ENCODE results near the gene IKZF1. TPM values are rescaled to one million over a fixed set of nuclear protein-coding genes. Genes with fewer than 3 reads are reported as not detected.

Gene IKZF1
- total and polyA plus RNA-seq, 9 of the 15 experiments (the other 6 are each of a cell fraction or from before 2014, with no cell fraction given): 12.6 to 85.3 (median 44.7) TPM

DNA sequence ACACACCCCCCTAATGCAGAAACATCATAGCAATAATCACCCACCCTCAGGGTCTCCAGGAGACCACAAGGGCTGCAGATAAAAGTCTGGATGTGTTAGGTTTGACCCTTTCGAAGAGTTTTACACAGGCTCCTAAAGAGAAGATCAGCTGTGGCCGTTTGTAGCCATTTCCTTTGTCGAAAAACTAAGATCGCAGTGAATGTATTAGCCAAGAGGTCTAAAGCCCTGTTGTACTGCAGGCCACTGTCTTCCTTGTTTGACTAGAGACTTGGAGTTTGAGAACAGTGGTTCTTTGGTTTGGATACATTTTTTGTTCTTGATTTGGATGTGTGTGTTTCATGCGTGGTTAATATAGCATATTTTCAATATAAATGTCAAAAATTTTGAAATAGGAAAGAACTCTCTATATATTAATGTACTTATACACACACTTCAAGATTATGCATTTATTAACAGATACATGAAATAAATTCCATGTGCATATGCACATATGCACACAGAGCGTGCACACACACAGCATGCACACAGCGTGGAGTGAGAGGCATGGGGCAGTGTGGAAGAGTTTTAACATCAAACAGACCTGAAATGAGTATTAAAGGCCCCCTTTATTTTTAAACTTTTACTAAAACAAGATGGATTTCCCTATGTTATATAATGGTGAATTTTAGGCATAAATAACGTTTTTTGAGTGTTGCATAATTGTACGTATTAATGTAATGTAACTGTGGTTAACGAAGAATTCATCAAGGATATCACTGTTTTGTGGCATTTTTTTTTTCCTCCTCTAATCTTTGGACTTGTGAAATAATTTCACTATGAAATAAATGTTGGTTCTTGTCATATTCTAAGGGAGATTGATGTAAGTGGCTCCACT is 2.2 kb downstream of the IKZF1 start:
- H2AFZ ChIP-seq (ENCODE audit: low read depth, low read length): peak overlapping the region; percentile 16; the same call in 1 of the 2 replicates
- intact Hi-C loops (cut with micrococcal nuclease) (loop anchor here (1.0 to 5.0 kb wide), 6 partner anchors 34 to 111 kb away; no protein-coding TSS in a partner anchor), in situ Hi-C loops (cut with MboI) (loop anchor here (5.0 kb wide), 1 partner anchor 99 kb away; no protein-coding TSS in a partner anchor)
- no peaks in the 10 kb centered on the region for H3K27me3 ChIP-seq (ENCODE audit: control insufficient read depth in 2 of 2, insufficient read depth in 2 of 2, low read length in 2 of 2)
- DNase-seq (ENCODE audit: extremely low read depth in 1 of 4, low spot score in 3 of 4): peak in 1 of 4 experiments; percentile 54
- no peaks in the 10 kb centered on the region for H4K20me1 ChIP-seq (replicated peaks; ENCODE audit: control insufficient read depth, insufficient read depth, low read length)
- no peak for FAIRE-seq
- ChIA-PET POLR2A (interaction anchor here (0.6 to 1.4 kb wide), 2 partner anchors 16 to 44 kb away, joined by 3 to 4 read pairs; no protein-coding TSS in a partner anchor), CTCF (ENCODE audit: low intra/inter-chr PET ratio) (no interaction called here)
- peak overlapping the region; percentile 92 for H3K4me2 ChIP-seq (ENCODE audit: insufficient read depth, low read length)
- peaks cover 27 to 36% of the 10 kb centered on the region in 2 experiments for H3K4me1 ChIP-seq (replicated peaks in 1 of 2; ENCODE audit: control insufficient read depth in 2 of 2, insufficient read depth in 2 of 2, low read length in 2 of 2)
- ATAC-seq: peak; percentile 46
- H3K4me3 ChIP-seq: peak overlapping the region; percentile 70
- peak overlapping the region; percentile 70 to 78; a peak in 3 of 4 replicates for H3K9ac ChIP-seq (ENCODE audit: insufficient read depth in 1 of 2, low read depth in 2 of 2, low read length in 2 of 2)
- WGBS (ENCODE audit: insufficient coverage, low coverage, missing lambda C conversion rate): 3% methylated on average over 10 of the region's 10 CpGs
- no TSS peak for BruUV-seq (replicated peaks)
- peaks cover 6% of the 10 kb centered on the region; the same call in 2 of the 3 replicates for H3K36me3 ChIP-seq (ENCODE audit: control insufficient read depth, insufficient read depth, low read length)
- H3K27ac ChIP-seq (ENCODE audit: extremely low read depth, low read depth, low read length): peak overlapping the region; percentile 80
- H3K9me3 ChIP-seq (replicated peaks; ENCODE audit: control insufficient read depth, insufficient read depth, low read depth, low read length): no peaks in the 10 kb centered on the region
- no peaks in the 10 kb centered on the region for H3K9me1 ChIP-seq (ENCODE audit: control insufficient read depth, insufficient read depth, low read length)
- H3K79me2 ChIP-seq (ENCODE audit: control insufficient read depth, insufficient read depth, low read length): peaks cover 73% of the 10 kb centered on the region
- TF ChIP-seq, protein P1, sequence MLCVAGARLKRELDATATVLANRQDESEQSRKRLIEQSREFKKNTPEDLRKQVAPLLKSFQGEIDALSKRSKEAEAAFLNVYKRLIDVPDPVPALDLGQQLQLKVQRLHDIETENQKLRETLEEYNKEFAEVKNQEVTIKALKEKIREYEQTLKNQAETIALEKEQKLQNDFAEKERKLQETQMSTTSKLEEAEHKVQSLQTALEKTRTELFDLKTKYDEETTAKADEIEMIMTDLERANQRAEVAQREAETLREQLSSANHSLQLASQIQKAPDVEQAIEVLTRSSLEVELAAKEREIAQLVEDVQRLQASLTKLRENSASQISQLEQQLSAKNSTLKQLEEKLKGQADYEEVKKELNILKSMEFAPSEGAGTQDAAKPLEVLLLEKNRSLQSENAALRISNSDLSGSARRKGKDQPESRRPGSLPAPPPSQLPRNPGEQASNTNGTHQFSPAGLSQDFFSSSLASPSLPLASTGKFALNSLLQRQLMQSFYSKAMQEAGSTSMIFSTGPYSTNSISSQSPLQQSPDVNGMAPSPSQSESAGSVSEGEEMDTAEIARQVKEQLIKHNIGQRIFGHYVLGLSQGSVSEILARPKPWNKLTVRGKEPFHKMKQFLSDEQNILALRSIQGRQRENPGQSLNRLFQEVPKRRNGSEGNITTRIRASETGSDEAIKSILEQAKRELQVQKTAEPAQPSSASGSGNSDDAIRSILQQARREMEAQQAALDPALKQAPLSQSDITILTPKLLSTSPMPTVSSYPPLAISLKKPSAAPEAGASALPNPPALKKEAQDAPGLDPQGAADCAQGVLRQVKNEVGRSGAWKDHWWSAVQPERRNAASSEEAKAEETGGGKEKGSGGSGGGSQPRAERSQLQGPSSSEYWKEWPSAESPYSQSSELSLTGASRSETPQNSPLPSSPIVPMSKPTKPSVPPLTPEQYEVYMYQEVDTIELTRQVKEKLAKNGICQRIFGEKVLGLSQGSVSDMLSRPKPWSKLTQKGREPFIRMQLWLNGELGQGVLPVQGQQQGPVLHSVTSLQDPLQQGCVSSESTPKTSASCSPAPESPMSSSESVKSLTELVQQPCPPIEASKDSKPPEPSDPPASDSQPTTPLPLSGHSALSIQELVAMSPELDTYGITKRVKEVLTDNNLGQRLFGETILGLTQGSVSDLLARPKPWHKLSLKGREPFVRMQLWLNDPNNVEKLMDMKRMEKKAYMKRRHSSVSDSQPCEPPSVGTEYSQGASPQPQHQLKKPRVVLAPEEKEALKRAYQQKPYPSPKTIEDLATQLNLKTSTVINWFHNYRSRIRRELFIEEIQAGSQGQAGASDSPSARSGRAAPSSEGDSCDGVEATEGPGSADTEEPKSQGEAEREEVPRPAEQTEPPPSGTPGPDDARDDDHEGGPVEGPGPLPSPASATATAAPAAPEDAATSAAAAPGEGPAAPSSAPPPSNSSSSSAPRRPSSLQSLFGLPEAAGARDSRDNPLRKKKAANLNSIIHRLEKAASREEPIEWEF (CRISPR knock-in tag; IDR thresholded peaks at IDR 0.05): no peak
- TF ChIP-seq, protein P2, sequence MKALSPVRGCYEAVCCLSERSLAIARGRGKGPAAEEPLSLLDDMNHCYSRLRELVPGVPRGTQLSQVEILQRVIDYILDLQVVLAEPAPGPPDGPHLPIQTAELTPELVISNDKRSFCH (CRISPR knock-in tag; IDR thresholded peaks at IDR 0.05): no peak
- TF ChIP-seq, protein P2 (tag; IDR thresholded peaks at IDR 0.05): no peak
- no peak for TF ChIP-seq JUND (IDR thresholded peaks at IDR 0.05; ENCODE audit: borderline replicate concordance, low read depth, low read length)
- TF ChIP-seq JUND (tag; IDR thresholded peaks at IDR 0.05; ENCODE audit: borderline replicate concordance, low read depth, low read length): peak; percentile 4; the same call in 1 of the 3 replicates
- no peak for TF ChIP-seq CCAR2 (IDR thresholded peaks at IDR 0.05; ENCODE audit: low read depth, low read length)
- TF ChIP-seq, protein P3, sequence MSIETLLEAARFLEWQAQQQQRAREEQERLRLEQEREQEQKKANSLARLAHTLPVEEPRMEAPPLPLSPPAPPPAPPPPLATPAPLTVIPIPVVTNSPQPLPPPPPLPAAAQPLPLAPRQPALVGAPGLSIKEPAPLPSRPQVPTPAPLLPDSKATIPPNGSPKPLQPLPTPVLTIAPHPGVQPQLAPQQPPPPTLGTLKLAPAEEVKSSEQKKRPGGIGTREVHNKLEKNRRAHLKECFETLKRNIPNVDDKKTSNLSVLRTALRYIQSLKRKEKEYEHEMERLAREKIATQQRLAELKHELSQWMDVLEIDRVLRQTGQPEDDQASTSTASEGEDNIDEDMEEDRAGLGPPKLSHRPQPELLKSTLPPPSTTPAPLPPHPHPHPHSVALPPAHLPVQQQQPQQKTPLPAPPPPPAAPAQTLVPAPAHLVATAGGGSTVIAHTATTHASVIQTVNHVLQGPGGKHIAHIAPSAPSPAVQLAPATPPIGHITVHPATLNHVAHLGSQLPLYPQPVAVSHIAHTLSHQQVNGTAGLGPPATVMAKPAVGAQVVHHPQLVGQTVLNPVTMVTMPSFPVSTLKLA (conservative IDR thresholded peaks at IDR 0.05): peak; percentile 11 to 35; a peak in 1 of 4 replicates
- TF ChIP-seq CC2D1A (IDR thresholded peaks at IDR 0.05): no peak
- no peak for TF ChIP-seq HMG20B (CRISPR knock-in tag; IDR thresholded peaks at IDR 0.05)
- no peak for TF ChIP-seq DPF2 (IDR thresholded peaks at IDR 0.05)
- TF ChIP-seq HDAC2 (IDR thresholded peaks at IDR 0.05): no peak
- no peak for TF ChIP-seq NELFE (IDR thresholded peaks at IDR 0.05; ENCODE audit: insufficient read depth, insufficient read length)
